Measurements from ENCODE around the gene PSMC6.
"Not testable (repeated sequence)": the region's sequence is repeated elsewhere in the genome, so short reads cannot be mapped to it uniquely, and the experiment has no call there.

- TF ChIP-seq POLR2A, CTCF (IDR thresholded peaks at IDR 0.05): not testable (repeated sequence)
Observed at GRCh38 chr14:52762923-52763322, 55.9 kb downstream of the PSMC6 start.

Data from tibial nerve (tissue), 3 donors.